HL-60/S4 (cell line): ENCODE measurements around the gene KNDC1.

Source experiments
- in situ Hi-C: fragments of 300-500 bp; cut with MboI; formaldehyde crosslinking; loops from 2 replicates; pipeline ENCODE4 v1.14.3; 2022; ENCODE audit warnings: low sequenced_read_pairs

Gene KNDC1

DNA sequence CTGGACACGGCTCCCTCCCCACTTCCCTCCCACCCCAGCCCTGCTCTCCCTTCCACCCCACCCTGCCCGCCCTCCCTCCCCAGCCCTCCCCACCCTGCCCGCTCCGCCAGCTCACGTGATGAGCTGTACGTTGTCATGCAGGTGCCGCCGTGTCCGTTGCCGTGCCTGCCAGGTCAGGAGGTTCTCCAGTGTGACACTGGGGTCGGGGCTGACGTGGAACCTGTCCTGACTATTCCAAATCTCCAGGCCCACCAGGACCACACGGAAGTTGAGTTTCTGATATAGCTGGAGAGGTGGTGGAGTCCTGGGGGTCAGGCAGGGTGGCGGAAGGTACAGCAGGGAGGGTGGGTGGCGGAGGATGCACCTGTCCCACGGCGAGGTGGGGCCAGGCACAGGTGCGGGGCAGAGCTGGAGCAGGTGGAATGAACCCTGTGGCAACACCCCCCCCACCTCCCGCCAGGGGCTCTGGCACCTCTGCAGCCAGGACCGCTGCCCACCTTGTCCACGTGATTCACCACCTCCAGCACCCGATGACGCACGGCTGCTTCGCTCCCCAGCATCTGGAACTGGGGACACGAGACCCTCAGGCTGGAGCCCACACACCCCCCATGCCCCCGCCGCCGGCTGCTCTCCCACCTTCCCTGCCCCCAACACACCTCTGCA lies 112.4 kb downstream of the KNDC1 start:
- in situ Hi-C loops = no loop called here

DNA sequence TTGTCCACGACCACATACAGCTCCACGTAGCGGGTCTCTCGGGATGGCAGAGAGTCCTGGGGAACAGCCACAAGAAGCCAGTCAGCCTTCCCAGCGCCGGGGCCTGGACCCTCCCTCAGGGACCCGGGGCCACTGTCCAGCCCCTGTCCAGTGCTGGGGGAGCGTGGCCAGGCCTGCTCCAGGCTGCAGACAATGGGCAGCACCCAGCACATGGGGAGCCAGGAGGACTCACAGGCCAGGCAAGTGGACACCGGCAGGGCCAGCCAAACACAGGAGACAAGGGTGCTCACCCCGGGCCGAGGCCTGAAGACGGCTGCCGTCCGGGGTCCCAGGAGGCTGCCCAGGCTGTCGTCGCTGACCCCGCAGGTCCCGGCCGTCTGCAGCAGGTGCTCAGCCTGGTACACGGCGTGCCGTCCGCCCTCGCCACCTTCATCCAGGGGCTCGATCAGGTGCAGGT lies 113.0 kb downstream of the KNDC1 start:
- in situ Hi-C loops = no loop called here

DNA sequence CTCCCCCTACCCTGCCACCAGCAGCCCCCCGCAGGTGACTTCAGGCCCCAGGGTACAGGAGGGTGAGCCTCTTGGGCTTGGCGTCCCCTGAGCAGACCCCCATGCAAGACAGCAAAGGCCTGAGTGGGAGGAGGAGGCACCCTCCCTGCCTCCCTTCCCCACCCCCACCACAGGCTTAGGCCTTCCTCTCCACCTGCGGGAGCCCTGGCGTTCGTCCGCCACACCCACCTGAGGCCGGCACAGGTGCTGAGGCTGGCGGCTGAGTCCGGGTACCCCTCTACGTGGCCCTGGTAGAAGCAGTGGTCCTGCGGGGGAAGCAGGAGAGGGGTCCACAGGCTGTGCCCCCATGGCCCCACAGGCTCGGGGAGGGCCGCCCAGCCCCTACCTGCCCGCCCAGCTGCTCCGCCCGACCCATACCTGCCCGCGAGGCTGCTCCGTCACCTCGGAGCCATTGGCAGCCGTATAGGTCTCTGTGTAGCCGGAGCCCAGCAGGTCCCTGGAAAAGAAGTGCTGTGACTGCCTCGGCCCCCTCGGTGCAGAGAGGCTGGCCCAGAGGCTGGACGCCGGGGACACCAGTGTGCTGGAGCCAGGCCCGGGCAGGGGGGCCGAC lies 113.6 kb downstream of the KNDC1 start:
- in situ Hi-C loops = no loop called here

DNA sequence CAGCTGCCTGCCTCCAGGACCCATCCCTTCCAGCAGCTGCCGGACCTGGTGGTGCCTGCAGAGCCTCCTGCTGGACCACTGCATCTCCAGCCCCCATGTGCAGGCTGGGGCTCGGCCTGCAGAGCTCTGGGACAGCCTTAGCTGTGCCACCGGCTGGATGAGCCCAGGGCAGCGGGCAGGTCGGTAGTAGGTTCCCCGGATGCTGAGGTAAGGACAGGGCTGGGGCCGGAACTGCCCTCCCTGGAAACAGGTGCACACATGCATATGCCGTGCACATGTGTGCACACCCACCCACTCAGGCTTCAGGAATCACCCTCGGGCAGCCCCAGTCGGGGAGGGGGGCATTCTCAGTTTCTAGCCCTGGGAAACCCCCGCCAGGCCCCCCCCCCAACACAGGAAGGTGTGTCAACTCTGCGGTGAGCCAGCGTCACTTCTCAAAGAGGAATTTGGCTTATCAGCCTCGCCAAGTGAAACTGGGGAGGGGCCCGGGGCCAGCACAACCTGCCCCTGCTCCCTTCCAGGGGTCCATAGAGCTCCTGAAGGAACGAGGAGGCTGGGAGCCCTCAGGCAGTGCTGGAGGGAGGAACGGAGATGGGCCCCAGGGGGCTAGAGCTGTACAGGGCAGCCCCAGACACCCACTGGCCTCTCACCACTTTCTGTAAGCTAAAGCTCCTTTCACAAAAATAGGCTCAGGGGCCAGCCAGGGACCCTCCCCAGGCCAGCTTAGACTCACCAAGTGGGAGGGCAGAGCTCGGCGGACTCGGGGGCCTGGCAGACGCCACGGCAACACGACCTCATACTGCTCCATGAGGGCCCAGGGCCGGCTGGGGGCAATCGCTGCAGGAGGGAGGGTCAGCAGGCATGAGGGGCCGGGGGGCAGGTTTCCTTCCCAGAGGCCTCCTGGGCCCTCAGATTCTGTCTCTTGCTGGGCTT lies 115.0 kb downstream of the KNDC1 start:
- in situ Hi-C loops = no loop called here

DNA sequence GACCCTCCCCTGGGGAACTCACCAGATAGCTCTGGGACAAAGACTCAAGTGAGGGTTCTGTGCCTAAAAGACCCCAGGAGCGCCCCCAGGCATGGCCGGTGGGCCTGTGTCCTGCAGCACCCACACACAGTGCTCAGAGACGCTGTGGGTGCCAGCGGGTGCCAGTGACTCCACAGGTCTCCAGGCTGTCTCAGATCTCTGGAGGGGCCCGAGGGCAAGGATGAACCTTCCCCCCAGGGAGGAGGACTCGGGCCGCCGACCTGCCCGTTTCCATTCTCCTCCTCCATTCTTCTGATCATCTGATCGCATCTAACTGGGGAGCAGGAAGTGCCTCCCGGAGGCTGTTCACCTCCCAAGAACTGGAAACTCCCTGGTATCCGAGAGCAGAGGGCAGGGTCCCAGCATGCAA lies 115.7 kb downstream of the KNDC1 start:
- in situ Hi-C loops = no loop called here
